HL-60 (cell line): Measurements from ENCODE around the gene GPR157.
"Not testable (repeated sequence)": the region's sequence is repeated elsewhere in the genome, so short reads cannot be mapped to it uniquely, and the experiment has no call there.

Experiments used
- DNase-seq, 2 experiments: peaks; one replicate each; pipeline ENCODE4 v3.0.0-alpha.2; 2010 to 2020; ENCODE audit warnings: low read depth in 1 of 2, low spot score in 1 of 2
- H3K27ac ChIP-seq: fragments of 250-450 bp; sonication (Bioruptor Pico); replicated peaks from 2 replicates; pipeline ENCODE4 v1.5.1; 2020; ENCODE audit warnings: mild to moderate bottlenecking, moderate library complexity
- H3K27me3 ChIP-seq: fragments of 250-450 bp; sonication (Bioruptor Pico); 2 replicates; pipeline ENCODE4 v1.5.1; 2021; ENCODE audit warnings: mild to moderate bottlenecking, moderate library complexity; ENCODE audit not compliant: insufficient read depth, poor library complexity, severe bottlenecking
- H3K4me3 ChIP-seq: replicated peaks from 2 replicates; pipeline ENCODE4 v1.5.1; 2011; ENCODE audit warnings: mild to moderate bottlenecking, control low read depth, low read length; ENCODE audit not compliant: insufficient read depth
- GABPA ChIP-seq: IDR thresholded peaks from 2 replicates; pipeline ENCODE4 v1.6.1; 2012; ENCODE audit warnings: low read depth
- POLR2AphosphoS5 ChIP-seq: IDR thresholded peaks from 2 replicates; pipeline ENCODE4 v1.6.1; 2012; ENCODE audit warnings: low read depth
- SPI1 ChIP-seq: IDR thresholded peaks from 2 replicates; pipeline ENCODE4 v1.6.1; 2012; ENCODE audit warnings: low read depth, mild to moderate bottlenecking, borderline replicate concordance
- TF ChIP-seq, protein P1 (sequence below): IDR thresholded peaks from one replicate; pipeline ENCODE4 v1.5.1; 2011; ENCODE audit warnings: low read length, control low read depth, inconsistent platforms; ENCODE audit not compliant: insufficient read depth
- TF ChIP-seq, protein P2 (sequence below): IDR thresholded peaks from 2 replicates; pipeline ENCODE4 v1.6.1; 2012; ENCODE audit warnings: low read depth; ENCODE audit not compliant: insufficient replicate concordance

GPR157 gene

DNA sequence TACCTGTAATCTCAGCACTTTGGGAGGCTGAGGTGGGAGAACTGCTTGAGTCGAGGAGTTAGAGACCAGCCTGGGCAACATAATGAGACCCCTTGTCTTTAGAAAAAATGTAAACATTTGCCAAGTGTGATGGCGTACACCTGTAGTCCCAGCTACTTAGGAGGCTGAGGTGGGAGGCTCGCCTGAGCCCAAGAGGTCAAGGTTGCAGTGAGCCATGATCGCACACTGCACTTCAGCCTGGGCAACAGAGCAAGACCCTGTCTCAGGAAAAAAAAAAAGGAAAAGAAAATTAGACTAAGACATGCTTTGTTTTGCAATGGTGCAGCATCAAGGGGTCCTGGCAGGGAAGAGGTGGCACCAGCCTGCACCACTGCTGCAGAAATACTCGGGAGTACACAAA, 16.8 kb upstream of the GPR157 start:
- H3K4me3 ChIP-seq = no peak overlapping the region
- H3K27me3 ChIP-seq = no peaks in the 10 kb centered on the region
- no peak overlapping the region for H3K27ac ChIP-seq
- DNase-seq = no peak
- no peak for TF ChIP-seq SPI1

DNA sequence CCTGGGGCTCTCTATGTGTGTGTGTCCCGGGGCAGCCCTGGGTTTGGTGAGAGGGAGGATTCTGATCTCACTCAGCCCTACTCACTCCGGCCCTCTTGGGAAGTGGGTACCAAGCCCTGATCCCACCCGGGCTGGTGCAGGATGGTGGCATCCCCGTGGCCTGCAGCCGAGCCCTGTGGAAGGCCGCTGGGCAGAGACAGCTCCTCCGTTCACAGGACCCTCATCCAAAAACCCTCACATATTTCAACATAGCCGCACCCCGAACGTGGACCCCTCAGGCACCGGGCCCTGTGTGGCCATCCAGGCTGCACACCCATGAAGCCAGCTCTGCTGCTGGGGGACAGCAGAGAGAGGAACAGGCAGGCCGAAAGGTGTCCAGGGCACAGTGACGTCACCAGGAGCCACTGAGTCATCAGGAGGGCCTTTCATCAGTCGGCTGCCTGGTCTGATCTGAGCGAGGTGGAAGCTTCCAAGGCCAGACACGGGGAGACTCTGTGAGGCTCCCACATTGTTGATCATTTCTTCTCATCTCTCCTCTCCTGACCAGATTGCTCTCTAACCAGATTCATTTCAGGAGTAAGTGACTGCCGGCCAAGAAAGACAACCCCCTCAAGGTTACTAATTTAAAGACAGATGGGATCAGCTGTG, 16.2 kb upstream of the GPR157 start:
- H3K27me3 ChIP-seq = no peaks in the 10 kb centered on the region
- no peak overlapping the region for H3K4me3 ChIP-seq
- DNase-seq = peak; percentile 29 to 49
- no peak for TF ChIP-seq GABPA
- TF ChIP-seq SPI1 = no peak
- TF ChIP-seq POLR2AphosphoS5 = no peak
- TF ChIP-seq, protein P1, sequence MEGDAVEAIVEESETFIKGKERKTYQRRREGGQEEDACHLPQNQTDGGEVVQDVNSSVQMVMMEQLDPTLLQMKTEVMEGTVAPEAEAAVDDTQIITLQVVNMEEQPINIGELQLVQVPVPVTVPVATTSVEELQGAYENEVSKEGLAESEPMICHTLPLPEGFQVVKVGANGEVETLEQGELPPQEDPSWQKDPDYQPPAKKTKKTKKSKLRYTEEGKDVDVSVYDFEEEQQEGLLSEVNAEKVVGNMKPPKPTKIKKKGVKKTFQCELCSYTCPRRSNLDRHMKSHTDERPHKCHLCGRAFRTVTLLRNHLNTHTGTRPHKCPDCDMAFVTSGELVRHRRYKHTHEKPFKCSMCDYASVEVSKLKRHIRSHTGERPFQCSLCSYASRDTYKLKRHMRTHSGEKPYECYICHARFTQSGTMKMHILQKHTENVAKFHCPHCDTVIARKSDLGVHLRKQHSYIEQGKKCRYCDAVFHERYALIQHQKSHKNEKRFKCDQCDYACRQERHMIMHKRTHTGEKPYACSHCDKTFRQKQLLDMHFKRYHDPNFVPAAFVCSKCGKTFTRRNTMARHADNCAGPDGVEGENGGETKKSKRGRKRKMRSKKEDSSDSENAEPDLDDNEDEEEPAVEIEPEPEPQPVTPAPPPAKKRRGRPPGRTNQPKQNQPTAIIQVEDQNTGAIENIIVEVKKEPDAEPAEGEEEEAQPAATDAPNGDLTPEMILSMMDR = no peak
- TF ChIP-seq, protein P2, sequence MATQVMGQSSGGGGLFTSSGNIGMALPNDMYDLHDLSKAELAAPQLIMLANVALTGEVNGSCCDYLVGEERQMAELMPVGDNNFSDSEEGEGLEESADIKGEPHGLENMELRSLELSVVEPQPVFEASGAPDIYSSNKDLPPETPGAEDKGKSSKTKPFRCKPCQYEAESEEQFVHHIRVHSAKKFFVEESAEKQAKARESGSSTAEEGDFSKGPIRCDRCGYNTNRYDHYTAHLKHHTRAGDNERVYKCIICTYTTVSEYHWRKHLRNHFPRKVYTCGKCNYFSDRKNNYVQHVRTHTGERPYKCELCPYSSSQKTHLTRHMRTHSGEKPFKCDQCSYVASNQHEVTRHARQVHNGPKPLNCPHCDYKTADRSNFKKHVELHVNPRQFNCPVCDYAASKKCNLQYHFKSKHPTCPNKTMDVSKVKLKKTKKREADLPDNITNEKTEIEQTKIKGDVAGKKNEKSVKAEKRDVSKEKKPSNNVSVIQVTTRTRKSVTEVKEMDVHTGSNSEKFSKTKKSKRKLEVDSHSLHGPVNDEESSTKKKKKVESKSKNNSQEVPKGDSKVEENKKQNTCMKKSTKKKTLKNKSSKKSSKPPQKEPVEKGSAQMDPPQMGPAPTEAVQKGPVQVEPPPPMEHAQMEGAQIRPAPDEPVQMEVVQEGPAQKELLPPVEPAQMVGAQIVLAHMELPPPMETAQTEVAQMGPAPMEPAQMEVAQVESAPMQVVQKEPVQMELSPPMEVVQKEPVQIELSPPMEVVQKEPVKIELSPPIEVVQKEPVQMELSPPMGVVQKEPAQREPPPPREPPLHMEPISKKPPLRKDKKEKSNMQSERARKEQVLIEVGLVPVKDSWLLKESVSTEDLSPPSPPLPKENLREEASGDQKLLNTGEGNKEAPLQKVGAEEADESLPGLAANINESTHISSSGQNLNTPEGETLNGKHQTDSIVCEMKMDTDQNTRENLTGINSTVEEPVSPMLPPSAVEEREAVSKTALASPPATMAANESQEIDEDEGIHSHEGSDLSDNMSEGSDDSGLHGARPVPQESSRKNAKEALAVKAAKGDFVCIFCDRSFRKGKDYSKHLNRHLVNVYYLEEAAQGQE = no peak
- H3K27ac ChIP-seq = no peak overlapping the region

DNA sequence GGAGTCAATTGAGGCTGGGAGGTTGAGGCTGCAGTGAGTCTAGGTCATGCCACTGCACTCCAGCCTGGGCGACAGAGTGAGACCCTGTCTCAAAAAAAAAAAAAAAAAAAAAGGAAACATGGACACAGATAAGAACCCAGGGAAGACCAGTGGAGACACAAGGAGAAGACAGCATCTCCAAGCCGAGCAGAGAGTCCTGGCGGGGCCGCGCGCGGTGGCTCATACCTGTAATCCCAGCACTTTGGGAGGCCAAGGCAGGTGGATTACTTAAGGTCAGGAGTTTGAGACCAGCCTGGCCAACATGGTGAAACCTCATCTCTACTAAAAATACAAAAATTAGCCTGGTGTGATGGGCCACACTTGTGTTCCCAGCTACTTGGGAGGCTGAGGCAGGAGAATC, 15.6 kb upstream of the GPR157 start:
- not testable (repeated sequence) for H3K4me3 ChIP-seq, H3K27me3 ChIP-seq, DNase-seq, H3K27ac ChIP-seq

DNA sequence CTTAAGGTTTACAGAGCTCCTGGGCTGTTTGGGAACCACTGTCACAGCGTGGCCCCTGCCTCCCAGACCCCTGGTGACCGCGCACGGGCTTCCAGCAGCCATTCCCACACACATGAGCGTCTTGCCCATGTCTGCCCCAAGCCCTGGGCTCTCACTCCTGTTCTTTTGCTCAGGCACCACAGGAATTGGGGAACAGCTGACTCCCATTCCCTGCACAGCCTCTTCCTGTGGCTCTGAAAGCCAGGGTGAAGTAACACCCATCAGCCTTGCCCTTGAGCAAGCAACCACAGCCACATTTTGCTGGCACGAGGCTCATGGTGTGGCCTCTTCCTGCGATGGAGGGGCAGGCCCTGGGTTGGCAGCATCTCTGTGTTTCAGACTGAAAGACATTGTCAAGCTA, 14.3 kb upstream of the GPR157 start:
- TF ChIP-seq, protein P1 = no peak
- TF ChIP-seq, protein P2 = peak; percentile 14
- TF ChIP-seq SPI1 = peak; percentile 54; the same call in 1 of the 2 replicates
- TF ChIP-seq POLR2AphosphoS5 = peak; percentile 96
- 0 out of 2 replicates have a peak, but pooled peaks have one; percentile 31 for TF ChIP-seq GABPA
- DNase-seq = peak; percentile 68 to 91
- H3K27me3 ChIP-seq = no peaks in the 10 kb centered on the region
- no peak overlapping the region for H3K4me3 ChIP-seq
- H3K27ac ChIP-seq = peak overlapping the region; percentile 43

DNA sequence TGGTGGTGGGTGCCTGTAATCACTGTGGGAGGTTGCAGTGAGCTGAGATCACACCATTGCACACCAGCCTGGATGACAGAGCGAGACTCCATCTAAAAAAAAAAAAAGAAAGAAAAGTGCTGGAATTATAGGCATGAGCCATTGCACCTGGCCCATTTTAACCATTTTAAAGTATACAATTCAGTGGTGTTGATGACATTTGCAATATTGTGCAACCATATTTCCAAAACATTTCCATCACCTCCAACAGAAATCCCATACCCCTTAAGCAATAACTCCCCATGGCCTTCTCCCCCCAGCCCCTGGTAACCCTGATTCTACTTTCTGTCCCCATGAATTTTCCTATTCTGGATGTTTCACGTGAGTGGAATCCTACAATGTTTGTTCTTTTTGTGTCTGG, 11.0 kb upstream of the GPR157 start:
- TF ChIP-seq, protein P1 = no peak
- no peak for TF ChIP-seq SPI1
- no peak for DNase-seq
- no peaks in the 10 kb centered on the region for H3K27me3 ChIP-seq
- no peak overlapping the region for H3K4me3 ChIP-seq
- H3K27ac ChIP-seq = no peak overlapping the region
